Upper lobe of left lung (tissue), 6 donors: Measurements from ENCODE around the gene PLEKHG3. TPM values are rescaled to one million over a fixed set of nuclear protein-coding genes. Genes with fewer than 3 reads are reported as not detected.

Source experiments
- ATAC-seq, 2 donors: fragments of 200-7000 bp; cut with Tn5 transposase; one replicate each; pipeline ENCODE4 v1.9.1; 2022; ENCODE audit warnings: mild to moderate bottlenecking in 2 of 2, moderate library complexity in 2 of 2; ENCODE audit not compliant: low FRiP score in 2 of 2
- DNase-seq, 2 donors: peaks; one replicate each; pipeline ENCODE4 v3.0.0-alpha.2; 2019 to 2020
- H3K27ac ChIP-seq, 4 donors: fragments of 200-600 bp; sonication (generic); one replicate each; pipeline ENCODE4 v1.5.1; 2016 to 2019
- H3K27me3 ChIP-seq, 4 donors: fragments of 200-600 bp; sonication (generic); one replicate each; pipeline ENCODE4 v1.5.1; 2017 to 2019
- H3K36me3 ChIP-seq, 4 donors: fragments of 200-600 bp; sonication (generic); one replicate each; pipeline ENCODE4 v1.5.1; 2016 to 2019
- H3K4me1 ChIP-seq, 4 donors: fragments of 200-600 bp; sonication (generic); one replicate each; pipeline ENCODE4 v1.5.1; 2018 to 2019
- H3K4me3 ChIP-seq, 4 donors: fragments of 200-600 bp; sonication (generic); one replicate each; pipeline ENCODE4 v1.5.1; 2017 to 2019; ENCODE audit warnings: mild to moderate bottlenecking in 2 of 4, moderate library complexity in 1 of 4
- H3K9me3 ChIP-seq, 4 donors: fragments of 200-600 bp; sonication (generic); one replicate each; pipeline ENCODE4 v1.5.1; 2018 to 2019
- EP300 ChIP-seq, 4 donors: sonication (generic); formaldehyde crosslinking; IDR thresholded peaks; one replicate each; pipeline ENCODE4 v1.5.1; 2017; ENCODE audit warnings: antibody characterized with exemption in 4 of 4, control low read depth in 2 of 4
- POLR2A ChIP-seq, 4 donors: fragments of 450-650 bp; IDR thresholded peaks; one replicate each; pipeline ENCODE4 v1.5.1; 2016 to 2017; ENCODE audit warnings: antibody characterized with exemption in 4 of 4, mild to moderate bottlenecking in 2 of 4
- POLR2AphosphoS5 ChIP-seq, 2 donors: sonication (generic); formaldehyde crosslinking; IDR thresholded peaks; one replicate each; pipeline ENCODE4 v1.5.1; 2017; ENCODE audit warnings: antibody characterized with exemption in 2 of 2
- WGBS, 2 donors: methylation state at CpG; one replicate each; pipeline ENCODE4 v1.1.5; 2017 to 2018; 5-methylcytosine and 5-hydroxymethylcytosine counted together
- total RNA-seq, 6 donors: library from RNA; depleted of rRNA in 4 of 6; stranded (reverse); fragments of >200 nt in 4 of 6; gene quantifications; one replicate each; pipeline versions ENCODE4 v1.1.0 to v1.2.1, GENCODE V29; 2016 to 2021
- TF ChIP-seq, protein P1 (sequence below), 6 experiments: fragments of 450-650 bp in 4 of 6; fragments of 200-600 bp in 2 of 6; sonication (generic) in 2 of 6; IDR thresholded peaks; one replicate each; pipeline ENCODE4 v1.5.1; 2016 to 2019; ENCODE audit warnings: antibody characterized with exemption in 6 of 6
- donor health status: DM: no; HTN: no; CAD: no; lungs with moderate emphysema.
- donor health status: DM: no; HTN: yes; CAD: no; lungs with severe emphysema.

PLEKHG3 gene
- total RNA-seq, 6 donors from 2014 or later: 12.8 to 49.2 (median 34.8) TPM

DNA sequence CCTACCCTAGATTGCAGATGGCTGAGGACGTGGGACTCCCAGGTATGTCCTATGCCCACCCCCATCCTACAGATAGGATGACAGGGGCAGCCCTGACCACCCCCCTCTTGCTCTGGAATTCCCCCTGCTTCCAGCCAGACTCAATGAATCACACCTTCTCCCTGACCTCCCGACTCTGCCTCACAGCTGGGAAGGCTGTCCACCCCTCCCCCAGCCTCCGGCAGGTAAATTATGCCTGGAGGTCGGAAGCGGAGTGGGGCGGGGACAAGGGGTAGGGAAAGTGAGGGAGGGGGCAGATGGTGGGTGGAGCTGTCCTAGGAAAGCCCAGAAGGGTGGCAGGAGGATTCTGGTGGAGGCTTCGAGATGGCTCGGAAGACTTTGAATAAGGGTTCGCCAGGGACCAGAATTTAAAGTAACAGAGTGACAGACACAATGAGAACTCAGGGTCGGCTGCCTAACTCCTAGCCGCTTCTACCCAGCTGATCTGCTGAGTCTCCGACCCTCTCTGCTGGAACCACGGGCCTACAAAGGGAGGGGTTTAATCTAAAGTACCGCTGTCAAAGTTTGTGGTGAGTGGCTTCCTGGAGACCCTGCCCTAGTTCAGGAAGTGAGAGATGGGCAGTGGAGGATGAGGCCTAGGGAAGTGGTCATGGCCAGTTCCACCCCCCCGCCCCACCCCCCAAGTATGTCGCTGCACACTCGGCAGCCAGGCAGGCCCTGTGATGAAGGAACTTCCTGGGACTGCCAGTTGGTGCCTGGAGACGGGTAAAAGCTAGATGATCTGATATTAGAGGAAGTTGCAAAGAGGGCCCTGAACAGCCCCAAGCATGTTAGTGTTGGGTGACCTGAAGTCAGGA lies 4.2 kb downstream of the PLEKHG3 start:
- 32 to 38% methylated on average over 16 to 18 of the region's 18 CpGs for WGBS, 2 donors
- no peak for TF ChIP-seq POLR2A (IDR thresholded peaks at IDR 0.05)
- TF ChIP-seq EP300 (IDR thresholded peaks at IDR 0.05): no peak
- no peak for TF ChIP-seq POLR2AphosphoS5 (IDR thresholded peaks at IDR 0.05)
- TF ChIP-seq, protein P1, sequence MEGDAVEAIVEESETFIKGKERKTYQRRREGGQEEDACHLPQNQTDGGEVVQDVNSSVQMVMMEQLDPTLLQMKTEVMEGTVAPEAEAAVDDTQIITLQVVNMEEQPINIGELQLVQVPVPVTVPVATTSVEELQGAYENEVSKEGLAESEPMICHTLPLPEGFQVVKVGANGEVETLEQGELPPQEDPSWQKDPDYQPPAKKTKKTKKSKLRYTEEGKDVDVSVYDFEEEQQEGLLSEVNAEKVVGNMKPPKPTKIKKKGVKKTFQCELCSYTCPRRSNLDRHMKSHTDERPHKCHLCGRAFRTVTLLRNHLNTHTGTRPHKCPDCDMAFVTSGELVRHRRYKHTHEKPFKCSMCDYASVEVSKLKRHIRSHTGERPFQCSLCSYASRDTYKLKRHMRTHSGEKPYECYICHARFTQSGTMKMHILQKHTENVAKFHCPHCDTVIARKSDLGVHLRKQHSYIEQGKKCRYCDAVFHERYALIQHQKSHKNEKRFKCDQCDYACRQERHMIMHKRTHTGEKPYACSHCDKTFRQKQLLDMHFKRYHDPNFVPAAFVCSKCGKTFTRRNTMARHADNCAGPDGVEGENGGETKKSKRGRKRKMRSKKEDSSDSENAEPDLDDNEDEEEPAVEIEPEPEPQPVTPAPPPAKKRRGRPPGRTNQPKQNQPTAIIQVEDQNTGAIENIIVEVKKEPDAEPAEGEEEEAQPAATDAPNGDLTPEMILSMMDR (IDR thresholded peaks at IDR 0.05): no peak
- Histone ChIP-seq H3K36me3 (no peaks in the 10 kb centered on the region), H3K4me3 (no peak overlapping the region), H3K9me3 (peaks cover 0 to 3% (median 0%) of the 10 kb centered on the region in 4 donors), H3K27me3 (no peaks in the 10 kb centered on the region), H3K27ac (peak overlapping the region; percentile 63 to 91 (median 83)), H3K4me1 (peaks cover 34 to 72% (median 44%) of the 10 kb centered on the region in 4 donors)
- DNase-seq (peak; percentile 14 to 82), ATAC-seq (peak; percentile 52 to 63)

DNA sequence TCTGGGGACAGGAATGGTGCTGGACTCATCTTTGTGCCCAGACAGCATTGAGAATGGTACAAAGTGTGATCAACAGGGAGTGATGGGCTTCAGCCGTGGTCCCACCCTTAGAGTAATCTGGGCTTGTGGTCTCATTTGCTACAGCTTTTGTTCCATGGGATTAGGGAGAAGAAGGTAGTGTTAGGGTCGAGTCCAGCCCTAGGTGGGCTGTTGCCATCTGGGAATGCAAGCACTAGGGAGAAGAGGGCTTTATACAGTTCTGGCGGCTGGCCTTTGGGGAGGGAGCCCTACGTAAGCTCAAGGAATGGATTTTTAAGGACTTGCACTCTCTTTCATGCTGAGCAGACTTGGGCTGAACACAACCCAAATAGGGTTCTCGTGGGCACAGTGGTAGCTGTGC lies 4.9 kb downstream of the PLEKHG3 start:
- Histone ChIP-seq H3K4me1 (peaks cover 27 to 65% (median 37%) of the 10 kb centered on the region in 4 donors), H3K4me3 (no peak overlapping the region), H3K27ac (peak overlapping the region; percentile 63 to 91 (median 83))

DNA sequence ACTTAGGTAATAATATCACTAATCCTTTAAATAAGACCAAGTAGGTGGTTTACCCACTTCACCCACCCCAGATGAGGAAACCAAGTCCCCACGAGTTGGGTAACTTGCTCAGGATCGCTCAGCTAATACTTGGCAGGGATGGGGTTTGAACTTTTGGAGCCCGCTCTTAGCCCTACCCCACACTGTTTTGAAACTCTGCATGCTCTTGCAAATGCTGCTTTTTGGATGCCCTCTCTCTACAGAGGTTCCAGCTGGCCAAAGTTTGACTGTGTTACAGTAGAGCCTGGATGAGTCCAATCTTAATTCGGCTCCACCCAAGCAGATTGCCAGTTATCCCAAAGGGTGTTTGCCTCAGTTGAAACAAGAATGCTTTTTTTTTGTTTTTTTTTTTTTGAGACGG lies 6.8 kb downstream of the PLEKHG3 start:
- DNase-seq (peak in 1 of 2 donors; percentile 19), ATAC-seq (peak in 1 of 2 donors; percentile 50)
- 61 to 68% methylated on average over 5 of the region's 5 CpGs for whole genome bisulfite sequencing, 2 donors
- Histone ChIP-seq H3K27ac (peak overlapping the region in 1 of 4 donors; percentile 2), H3K9me3 (peaks cover 0 to 9% (median 2%) of the 10 kb centered on the region in 4 donors), H3K4me3 (no peak overlapping the region), H3K4me1 (peaks cover 24 to 59% (median 27%) of the 10 kb centered on the region in 4 donors), H3K27me3 (no peaks in the 10 kb centered on the region), H3K36me3 (no peaks in the 10 kb centered on the region)
- TF ChIP-seq EP300 (IDR thresholded peaks at IDR 0.05) (no peak), POLR2A (IDR thresholded peaks at IDR 0.05) (no peak), POLR2AphosphoS5 (IDR thresholded peaks at IDR 0.05) (no peak)
- TF ChIP-seq, protein P1 (IDR thresholded peaks at IDR 0.05): no peak

More for the DNA sequence above, 4.9 kb downstream of the PLEKHG3 start:
- no peak for TF ChIP-seq POLR2AphosphoS5 (IDR thresholded peaks at IDR 0.05)
- TF ChIP-seq, protein P1 (IDR thresholded peaks at IDR 0.05): no peak
- TF ChIP-seq EP300 (IDR thresholded peaks at IDR 0.05): no peak
- TF ChIP-seq POLR2A (IDR thresholded peaks at IDR 0.05): no peak
- Histone ChIP-seq H3K36me3 (no peaks in the 10 kb centered on the region), H3K27me3 (no peaks in the 10 kb centered on the region), H3K9me3 (peaks cover 0 to 4% (median 2%) of the 10 kb centered on the region in 4 donors)
- ATAC-seq (no peak), DNase-seq (peak in 1 of 2 donors; percentile 15)
- 75 to 82% methylated on average over 5 of the region's 5 CpGs for WGBS, 2 donors

DNA sequence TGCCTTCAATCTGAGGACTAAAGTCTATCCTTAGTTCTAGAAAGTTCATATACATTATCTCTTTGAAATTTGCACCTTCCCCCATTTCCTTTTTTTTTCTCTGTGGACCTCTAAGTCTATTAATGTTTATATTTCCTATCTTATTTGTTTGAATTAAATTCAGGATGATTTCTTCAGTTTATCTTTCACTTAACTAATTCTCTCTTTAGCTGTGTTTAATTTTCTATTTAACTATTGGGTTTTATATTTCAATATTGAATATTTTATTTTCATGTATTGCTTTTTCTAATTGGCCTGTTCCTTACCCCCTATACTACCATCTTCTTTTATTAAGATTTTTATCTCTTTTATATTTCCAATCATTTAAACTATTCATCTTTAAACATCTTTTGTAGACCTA lies 9.5 kb downstream of the PLEKHG3 start:
- Histone ChIP-seq H3K4me1 (peaks cover 37 to 59% (median 38%) of the 10 kb centered on the region in 4 donors), H3K27ac (no peak overlapping the region), H3K27me3 (no peaks in the 10 kb centered on the region), H3K9me3 (peaks cover 0 to 9% (median 2%) of the 10 kb centered on the region in 4 donors), H3K36me3 (no peaks in the 10 kb centered on the region), H3K4me3 (no peak overlapping the region)
- no peak for ATAC-seq
- DNase-seq: no peak
- no peak for TF ChIP-seq POLR2A (IDR thresholded peaks at IDR 0.05)
- TF ChIP-seq EP300 (IDR thresholded peaks at IDR 0.05): no peak
- TF ChIP-seq, protein P1 (IDR thresholded peaks at IDR 0.05): no peak
- no peak for TF ChIP-seq POLR2AphosphoS5 (IDR thresholded peaks at IDR 0.05)
